ENCODE measurements around the gene JAZF1.

JAZF1 gene

GRCh38 chr7:28102797-28103196 lies 77.8 kb downstream of the JAZF1 start:
- no peak for FAIRE-seq

GRCh38 chr7:28096713-28097112 lies 83.9 kb downstream of the JAZF1 start:
- peak; percentile 98 for FAIRE-seq

- no peak for FAIRE-seq
Observed at GRCh38 chr7:28095231-28095630, 85.4 kb downstream of the JAZF1 start.

GRCh38 chr7:28093623-28094232 lies 86.9 kb downstream of the JAZF1 start:
- FAIRE-seq = peak; percentile 83

GRCh38 chr7:28091190-28091589 lies 89.4 kb downstream of the JAZF1 start:
- peak; percentile 59 for FAIRE-seq

GRCh38 chr7:28088901-28089714 lies 91.5 kb downstream of the JAZF1 start:
- peak; percentile 44 for FAIRE-seq

- FAIRE-seq = no peak
Observed at GRCh38 chr7:28088032-28088431, 92.6 kb downstream of the JAZF1 start.

- peak; percentile 80 for FAIRE-seq
Observed at GRCh38 chr7:28086198-28086597, 94.4 kb downstream of the JAZF1 start.

GRCh38 chr7:28083998-28084985 lies 96.3 kb downstream of the JAZF1 start:
- no peak for FAIRE-seq

- FAIRE-seq = no peak
Observed at GRCh38 chr7:28083164-28083997, 97.2 kb downstream of the JAZF1 start.

- no peak for FAIRE-seq
Observed at GRCh38 chr7:28082071-28082470, 98.5 kb downstream of the JAZF1 start.

GRCh38 chr7:28081016-28081415 lies 99.6 kb downstream of the JAZF1 start:
- FAIRE-seq = no peak

- peak; percentile 90 for FAIRE-seq
Observed at GRCh38 chr7:28078036-28078901, 102.3 kb downstream of the JAZF1 start.

GRCh38 chr7:28077616-28078015 lies 103.0 kb downstream of the JAZF1 start:
- FAIRE-seq = no peak

- FAIRE-seq = peak; percentile 84
Observed at GRCh38 chr7:28076423-28077200, 104.0 kb downstream of the JAZF1 start.

- no peak for FAIRE-seq
Observed at GRCh38 chr7:28075674-28076358, 104.8 kb downstream of the JAZF1 start.

GRCh38 chr7:28072876-28073514 lies 107.6 kb downstream of the JAZF1 start:
- no peak for FAIRE-seq

GRCh38 chr7:28071570-28071969 lies 109.0 kb downstream of the JAZF1 start:
- FAIRE-seq = no peak

Measured in A204.1 (cell line).